Gastroesophageal sphincter (tissue), 3 donors: Measurements from ENCODE around the gene CDKAL1.

Source experiments
- EP300 ChIP-seq: sonication (generic); formaldehyde crosslinking; IDR thresholded peaks from one replicate; pipeline ENCODE4 v1.6.1; 2017; ENCODE audit warnings: antibody characterized with exemption, mild to moderate bottlenecking
- POLR2A ChIP-seq, 2 donors: fragments of 450-650 bp; IDR thresholded peaks; one replicate each; pipeline ENCODE4 v1.6.1; 2017; ENCODE audit warnings: antibody characterized with exemption in 2 of 2, mild to moderate bottlenecking in 2 of 2, moderate library complexity in 1 of 2
- POLR2AphosphoS5 ChIP-seq: sonication (generic); formaldehyde crosslinking; IDR thresholded peaks from one replicate; pipeline ENCODE4 v1.6.1; 2017; ENCODE audit warnings: antibody characterized with exemption
- TF ChIP-seq, protein P1 (sequence below), 4 experiments: fragments of 200-600 bp in 2 of 4; fragments of 450-650 bp in 2 of 4; sonication (generic) in 1 of 4; IDR thresholded peaks; one replicate each; pipeline ENCODE4 v1.5.1; 2017 to 2019; ENCODE audit warnings: antibody characterized with exemption in 4 of 4, mild to moderate bottlenecking in 2 of 4, moderate library complexity in 2 of 4

DNA sequence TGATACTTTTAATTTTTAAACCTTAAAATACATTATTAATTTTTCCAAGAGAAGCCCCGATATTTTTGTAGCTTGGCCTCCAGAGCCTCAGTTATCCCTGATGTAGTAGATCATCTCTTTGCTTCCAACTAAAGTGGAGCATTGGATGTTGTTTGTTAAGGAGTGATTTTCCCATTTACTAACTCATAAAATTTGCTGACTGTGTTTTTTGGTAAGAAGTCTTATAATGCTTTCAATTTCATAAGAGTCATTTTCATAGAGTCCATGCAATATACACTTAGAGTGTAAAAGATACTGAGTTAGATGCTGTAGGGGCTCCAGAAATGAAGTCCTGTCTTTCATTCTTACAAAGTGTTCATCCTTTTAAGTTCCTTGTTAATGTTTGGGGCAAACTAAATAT, 46.8 kb downstream of the CDKAL1 start:
- no peak for TF ChIP-seq POLR2A (IDR thresholded peaks at IDR 0.05)
- TF ChIP-seq, protein P1, sequence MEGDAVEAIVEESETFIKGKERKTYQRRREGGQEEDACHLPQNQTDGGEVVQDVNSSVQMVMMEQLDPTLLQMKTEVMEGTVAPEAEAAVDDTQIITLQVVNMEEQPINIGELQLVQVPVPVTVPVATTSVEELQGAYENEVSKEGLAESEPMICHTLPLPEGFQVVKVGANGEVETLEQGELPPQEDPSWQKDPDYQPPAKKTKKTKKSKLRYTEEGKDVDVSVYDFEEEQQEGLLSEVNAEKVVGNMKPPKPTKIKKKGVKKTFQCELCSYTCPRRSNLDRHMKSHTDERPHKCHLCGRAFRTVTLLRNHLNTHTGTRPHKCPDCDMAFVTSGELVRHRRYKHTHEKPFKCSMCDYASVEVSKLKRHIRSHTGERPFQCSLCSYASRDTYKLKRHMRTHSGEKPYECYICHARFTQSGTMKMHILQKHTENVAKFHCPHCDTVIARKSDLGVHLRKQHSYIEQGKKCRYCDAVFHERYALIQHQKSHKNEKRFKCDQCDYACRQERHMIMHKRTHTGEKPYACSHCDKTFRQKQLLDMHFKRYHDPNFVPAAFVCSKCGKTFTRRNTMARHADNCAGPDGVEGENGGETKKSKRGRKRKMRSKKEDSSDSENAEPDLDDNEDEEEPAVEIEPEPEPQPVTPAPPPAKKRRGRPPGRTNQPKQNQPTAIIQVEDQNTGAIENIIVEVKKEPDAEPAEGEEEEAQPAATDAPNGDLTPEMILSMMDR (IDR thresholded peaks at IDR 0.05): no peak
- TF ChIP-seq POLR2AphosphoS5: no peak
- no peak for TF ChIP-seq EP300
